AG04450 (cell line): ENCODE data around the gene CTPS1. TPM values are rescaled to one million over a fixed set of nuclear protein-coding genes. Genes with fewer than 3 reads are reported as not detected.

Experiments used
- CTCF ChIA-PET: fragments of 300-600, 350-600 bp; formaldehyde crosslinking; extraction: SDS; loops from one replicate; lab custom pipeline; 2022; ENCODE audit warnings: antibody characterized with exemption, inconsistent platforms; lab: Charles Lee
- POLR2A ChIA-PET: fragments of 350-600 bp; formaldehyde crosslinking; extraction: SDS; loops from one replicate; lab custom pipeline; 2021; ENCODE audit warnings: antibody characterized with exemption, inconsistent platforms; lab: Yijun Ruan, JAX
- DNase-seq: peaks from one replicate; pipeline ENCODE4 v3.0.0-alpha.2; 2011; ENCODE audit warnings: low read depth, low spot score
- H3K27ac ChIP-seq: one replicate; pipeline ENCODE4 v1.5.1; 2012; ENCODE audit warnings: low read depth, low read length, control low read depth
- H3K27me3 ChIP-seq: one replicate; pipeline ENCODE4 v1.6.0; 2012; ENCODE audit warnings: low read length; ENCODE audit not compliant: control insufficient read depth, insufficient read depth
- H3K4me3 ChIP-seq: 2 replicates; pipeline ENCODE4 v1.5.1; 2011; ENCODE audit warnings: mild to moderate bottlenecking, low read depth, low read length, control low read depth
- H3K9me3 ChIP-seq: 2 replicates; pipeline ENCODE4 v1.5.1; 2012; ENCODE audit warnings: low read length; ENCODE audit not compliant: control insufficient read depth, insufficient read depth
- CTCF ChIP-seq: IDR thresholded peaks from 2 replicates; pipeline ENCODE4 v1.5.1; 2011; ENCODE audit warnings: low read depth, low read length, control low read depth, inconsistent platforms
- polyA plus RNA-seq: library from polyadenylated mRNA; depleted of rRNA; stranded (reverse); fragments of >200 nt; gene quantifications from 2 replicates; pipeline ENCODE4 v1.2.3, GENCODE V29; 2011

The CTPS1 gene
- polyA plus RNA-seq, 1 experiment = 29.5 TPM

GRCh38 chr1:40986328-40986783 lies 6.9 kb downstream of the CTPS1 start:
- Histone ChIP-seq H3K9me3 (no peaks in the 10 kb centered on the region), H3K27ac (no peak overlapping the region), H3K27me3 (no peaks in the 10 kb centered on the region), H3K4me3 (no peak overlapping the region)
- no peak for DNase-seq
- CTCF ChIA-PET = interaction anchor here (1.2 to 1.3 kb wide), 2 partner anchors 17 to 18 kb away, joined by 3 read pairs; no protein-coding TSS in a partner anchor
- TF ChIP-seq CTCF = no peak
- POLR2A ChIA-PET = no interaction called here

- ChIA-PET CTCF (interaction anchor here (1.3 kb wide), 1 partner anchor 17 kb away, joined by 3 read pairs; no protein-coding TSS in a partner anchor), POLR2A (no interaction called here)
- Histone ChIP-seq H3K4me3 (no peak overlapping the region), H3K27ac (no peak overlapping the region), H3K9me3 (no peaks in the 10 kb centered on the region), H3K27me3 (no peaks in the 10 kb centered on the region)
- no peak for TF ChIP-seq CTCF
- no peak for DNase-seq
These were observed 7.5 kb downstream of the CTPS1 start for GRCh38 chr1:40986956-40987355.

- CTCF ChIA-PET = interaction anchor here (1.3 kb wide), 1 partner anchor 16 kb away, joined by 3 read pairs; no protein-coding TSS in a partner anchor
- POLR2A ChIA-PET = no interaction called here
- no peak for DNase-seq
- Histone ChIP-seq H3K9me3 (no peaks in the 10 kb centered on the region), H3K4me3 (no peak overlapping the region), H3K27me3 (no peaks in the 10 kb centered on the region), H3K27ac (no peak overlapping the region)
- no peak for TF ChIP-seq CTCF
These were observed 8.2 kb downstream of the CTPS1 start for GRCh38 chr1:40987439-40988276.

GRCh38 chr1:40988280-40988679 lies 8.8 kb downstream of the CTPS1 start:
- H3K9me3 ChIP-seq = no peaks in the 10 kb centered on the region
- TF ChIP-seq CTCF = no peak
- ChIA-PET CTCF (no interaction called here), POLR2A (no interaction called here)
- no peak overlapping the region for H3K4me3 ChIP-seq
- no peak for DNase-seq
- H3K27ac ChIP-seq = no peak overlapping the region
- no peaks in the 10 kb centered on the region for H3K27me3 ChIP-seq

GRCh38 chr1:40989066-40989465 lies 9.6 kb downstream of the CTPS1 start:
- H3K9me3 ChIP-seq = no peaks in the 10 kb centered on the region
- H3K27me3 ChIP-seq = no peaks in the 10 kb centered on the region
- ChIA-PET CTCF (no interaction called here), POLR2A (no interaction called here)
- TF ChIP-seq CTCF = no peak
- no peak overlapping the region for H3K27ac ChIP-seq
- DNase-seq = no peak
- no peak overlapping the region for H3K4me3 ChIP-seq
